ENCODE results near the gene ITIH5. TPM values are rescaled to one million over a fixed set of nuclear protein-coding genes. Genes with fewer than 3 reads are reported as not detected.

ITIH5 gene
- total and polyA plus RNA-seq, 5 experiments from 2014 or later = not detected

GRCh38 chr10:7610651-7611389 is 55.9 kb downstream of the ITIH5 start:
- Mint-ChIP-seq H3K9me3 (no peaks in the 10 kb centered on the region), H3K4me3 (no peak overlapping the region), H3K27ac (no peak overlapping the region), H3K27me3 (no peaks in the 10 kb centered on the region), H3K36me3 (peaks cover 0 to 2% (median 0%) of the 10 kb centered on the region in 3 donors), H3K4me1 (no peaks in the 10 kb centered on the region)
- POLR2A ChIA-PET = no interaction called here
- ATAC-seq (no peak), DNase-seq (no peak)

- no peak for DNase-seq
- POLR2A ChIA-PET = no interaction called here
- no peak for ATAC-seq
- Mint-ChIP-seq H3K36me3 (peaks cover 0 to 2% (median 0%) of the 10 kb centered on the region in 3 donors), H3K27me3 (peaks cover 0 to 2% (median 0%) of the 10 kb centered on the region in 5 donors), H3K9me3 (no peaks in the 10 kb centered on the region), H3K27ac (no peak overlapping the region), H3K4me1 (no peaks in the 10 kb centered on the region), H3K4me3 (no peak overlapping the region)
Observed at GRCh38 chr10:7610026-7610425, 56.7 kb downstream of the ITIH5 start.

- Mint-ChIP-seq H3K4me1 (no peaks in the 10 kb centered on the region), H3K27ac (no peak overlapping the region), H3K36me3 (peaks cover 0 to 2% (median 0%) of the 10 kb centered on the region in 3 donors), H3K27me3 (peaks cover 0 to 4% (median 0%) of the 10 kb centered on the region in 5 donors), H3K4me3 (no peak overlapping the region), H3K9me3 (no peaks in the 10 kb centered on the region)
- ATAC-seq (no peak), DNase-seq (no peak)
- POLR2A ChIA-PET = no interaction called here
Observed at GRCh38 chr10:7609556-7609955, 57.2 kb downstream of the ITIH5 start.

GRCh38 chr10:7608001-7608400 is 58.8 kb downstream of the ITIH5 start:
- Mint-ChIP-seq H3K4me3 (no peak overlapping the region), H3K27me3 (peaks cover 0 to 7% (median 2%) of the 10 kb centered on the region in 5 donors), H3K27ac (no peak overlapping the region), H3K4me1 (no peaks in the 10 kb centered on the region), H3K36me3 (no peaks in the 10 kb centered on the region), H3K9me3 (no peaks in the 10 kb centered on the region)
- DNase-seq (no peak), ATAC-seq (no peak)
- POLR2A ChIA-PET = no interaction called here

GRCh38 chr10:7606951-7607404 is 59.8 kb downstream of the ITIH5 start:
- Mint-ChIP-seq H3K36me3 (no peaks in the 10 kb centered on the region), H3K27me3 (peaks cover 0 to 7% (median 2%) of the 10 kb centered on the region in 5 donors), H3K4me1 (peaks cover 0 to 4% (median 1%) of the 10 kb centered on the region in 4 donors), H3K9me3 (peaks cover 0 to 2% (median 0%) of the 10 kb centered on the region in 9 donors), H3K27ac (no peak overlapping the region), H3K4me3 (no peak overlapping the region)
- DNase-seq (no peak), ATAC-seq (no peak)
- POLR2A ChIA-PET = no interaction called here

GRCh38 chr10:7605565-7606295 is 61.0 kb downstream of the ITIH5 start:
- POLR2A ChIA-PET = no interaction called here
- H3K27me3 Mint-ChIP-seq = peaks cover 0 to 7% (median 2%) of the 10 kb centered on the region in 5 donors
- no peak overlapping the region for H3K4me3 Mint-ChIP-seq
- DNase-seq (no peak), ATAC-seq (no peak)
- peaks cover 3 to 16% (median 10%) of the 10 kb centered on the region in 4 donors for H3K4me1 Mint-ChIP-seq
- H3K27ac Mint-ChIP-seq = no peak overlapping the region
- peaks cover 0 to 2% (median 0%) of the 10 kb centered on the region in 9 donors for H3K9me3 Mint-ChIP-seq
- no peaks in the 10 kb centered on the region for H3K36me3 Mint-ChIP-seq

GRCh38 chr10:7601023-7601656 is 65.6 kb downstream of the ITIH5 start:
- Mint-ChIP-seq H3K27me3 (peaks cover 0 to 7% (median 2%) of the 10 kb centered on the region in 5 donors), H3K4me1 (peaks cover 6 to 16% (median 11%) of the 10 kb centered on the region in 4 donors), H3K36me3 (no peaks in the 10 kb centered on the region), H3K9me3 (peaks cover 0 to 2% (median 0%) of the 10 kb centered on the region in 9 donors), H3K4me3 (no peak overlapping the region), H3K27ac (peak overlapping the region in 3 of 10 donors; percentile 8 to 39 (median 23))
- ATAC-seq (no peak), DNase-seq (no peak)
- POLR2A ChIA-PET = no interaction called here

- peaks cover 6 to 16% (median 12%) of the 10 kb centered on the region in 4 donors for H3K4me1 Mint-ChIP-seq
- H3K4me3 Mint-ChIP-seq = no peak overlapping the region
- ATAC-seq (no peak), DNase-seq (no peak)
- H3K36me3 Mint-ChIP-seq = no peaks in the 10 kb centered on the region
- peaks cover 0 to 2% (median 0%) of the 10 kb centered on the region in 9 donors for H3K9me3 Mint-ChIP-seq
- H3K27ac Mint-ChIP-seq = no peak overlapping the region
- POLR2A ChIA-PET = no interaction called here
- peaks cover 0 to 3% (median 0%) of the 10 kb centered on the region in 5 donors for H3K27me3 Mint-ChIP-seq
Observed at GRCh38 chr10:7598771-7599170, 68.0 kb downstream of the ITIH5 start.

- H3K4me3 Mint-ChIP-seq = no peak overlapping the region
- POLR2A ChIA-PET = no interaction called here
Observed at GRCh38 chr10:7596356-7596755, 70.4 kb downstream of the ITIH5 start.

GRCh38 chr10:7593905-7594304 is 72.9 kb downstream of the ITIH5 start:
- DNase-seq = no peak
- Mint-ChIP-seq H3K36me3 (no peaks in the 10 kb centered on the region), H3K27ac (peak overlapping the region in 1 of 10 donors; percentile 29), H3K4me1 (peaks cover 4 to 12% (median 9%) of the 10 kb centered on the region in 4 donors), H3K9me3 (no peaks in the 10 kb centered on the region), H3K27me3 (peaks cover 0 to 3% (median 1%) of the 10 kb centered on the region in 5 donors), H3K4me3 (no peak overlapping the region)
- ATAC-seq = no peak
- POLR2A ChIA-PET = no interaction called here

More at GRCh38 chr10:7596356-7596755, 70.4 kb downstream of the ITIH5 start:
- Mint-ChIP-seq H3K9me3 (no peaks in the 10 kb centered on the region), H3K36me3 (no peaks in the 10 kb centered on the region), H3K27me3 (peaks cover 0 to 3% (median 0%) of the 10 kb centered on the region in 5 donors), H3K27ac (no peak overlapping the region), H3K4me1 (peaks cover 8 to 12% (median 10%) of the 10 kb centered on the region in 4 donors)
- ATAC-seq (no peak), DNase-seq (no peak)

GRCh38 chr10:7593063-7593462 is 73.7 kb downstream of the ITIH5 start:
- ATAC-seq = no peak
- no peaks in the 10 kb centered on the region for H3K9me3 Mint-ChIP-seq
- H3K36me3 Mint-ChIP-seq = no peaks in the 10 kb centered on the region
- peaks cover 0 to 3% (median 1%) of the 10 kb centered on the region in 5 donors for H3K27me3 Mint-ChIP-seq
- no peak for DNase-seq
- H3K4me3 Mint-ChIP-seq = no peak overlapping the region
- H3K27ac Mint-ChIP-seq = no peak overlapping the region
- peaks cover 4 to 12% (median 9%) of the 10 kb centered on the region in 4 donors for H3K4me1 Mint-ChIP-seq
- POLR2A ChIA-PET = no interaction called here

GRCh38 chr10:7592627-7593026 is 74.1 kb downstream of the ITIH5 start:
- Mint-ChIP-seq H3K4me3 (no peak overlapping the region), H3K4me1 (peaks cover 4 to 12% (median 9%) of the 10 kb centered on the region in 4 donors), H3K27me3 (peaks cover 0 to 3% (median 1%) of the 10 kb centered on the region in 5 donors), H3K36me3 (no peaks in the 10 kb centered on the region), H3K27ac (peak overlapping the region in 2 of 10 donors; percentile 6 to 10), H3K9me3 (no peaks in the 10 kb centered on the region)
- POLR2A ChIA-PET = no interaction called here
- DNase-seq = no peak
- ATAC-seq = no peak
